HUES48 (cell line): ENCODE data around the gene SERPINA1.

ENCODE experiments used
- H3K27ac ChIP-seq: one replicate; pipeline ENCODE4 v1.7.0; 2013; ENCODE audit warnings: low read depth, low read length, inconsistent platforms
- H3K27me3 ChIP-seq: 2 replicates; pipeline ENCODE4 v1.6.1; 2013; ENCODE audit warnings: mild to moderate bottlenecking, low read length; ENCODE audit not compliant: control insufficient read depth, insufficient read depth
- H3K36me3 ChIP-seq: 2 replicates; pipeline ENCODE4 v1.6.1; 2013; ENCODE audit warnings: low read length; ENCODE audit not compliant: control insufficient read depth, insufficient read depth
- H3K4me1 ChIP-seq: 2 replicates; pipeline ENCODE4 v1.6.1; 2013; ENCODE audit warnings: mild to moderate bottlenecking, low read length; ENCODE audit not compliant: control insufficient read depth, insufficient read depth
- H3K4me3 ChIP-seq: 2 replicates; pipeline ENCODE4 v1.5.1; 2013; ENCODE audit warnings: mild to moderate bottlenecking, low read depth, low read length
- H3K9ac ChIP-seq: 2 replicates; pipeline ENCODE4 v1.6.1; 2013; ENCODE audit warnings: mild to moderate bottlenecking, low read depth, low read length, moderate library complexity
- H3K9me3 ChIP-seq: 2 replicates; pipeline ENCODE4 v1.6.1; 2013; ENCODE audit warnings: low read length; ENCODE audit not compliant: control insufficient read depth, insufficient read depth

The SERPINA1 gene

DNA sequence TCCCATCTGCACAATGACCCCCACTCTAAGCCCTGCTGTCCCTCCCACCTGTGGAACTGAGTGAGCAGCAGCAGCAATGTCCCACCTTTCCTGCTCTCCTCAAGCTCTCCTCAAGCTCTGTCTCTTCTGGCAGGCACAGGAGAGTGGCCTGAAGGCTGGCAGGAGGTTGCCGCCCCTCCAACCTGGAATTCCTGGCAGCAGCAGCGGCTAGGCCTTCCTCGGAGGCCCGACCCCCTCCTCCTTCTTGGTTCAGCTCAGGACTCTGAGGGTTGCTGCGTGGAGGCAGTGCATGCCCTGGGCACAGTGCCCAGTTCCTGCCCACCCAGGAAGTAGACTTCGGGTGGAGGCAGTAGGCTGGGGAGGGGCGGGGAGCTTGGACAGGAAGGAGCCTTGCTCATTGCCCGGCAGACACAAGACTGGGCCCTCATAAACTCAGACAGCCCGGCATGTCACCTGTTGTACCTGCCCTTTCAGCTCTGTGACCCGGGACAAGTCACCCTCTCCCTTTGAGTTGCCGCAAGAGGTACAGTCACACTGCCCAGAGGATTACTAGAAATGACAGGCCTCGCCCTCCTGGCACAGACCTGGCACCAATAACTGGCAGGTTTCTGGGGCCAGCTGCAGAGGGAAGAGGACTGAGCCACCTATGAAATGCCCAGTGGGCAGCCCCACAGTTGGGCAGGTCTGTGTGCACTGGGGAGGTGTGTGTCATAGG lies 2.1 kb upstream of the SERPINA1 start:
- H3K36me3 ChIP-seq, result no peaks in the 10 kb centered on the region
- no peak overlapping the region for H3K4me3 ChIP-seq
- no peaks in the 10 kb centered on the region; the same call in 1 of the 2 replicates for H3K27me3 ChIP-seq
- H3K27ac ChIP-seq, result no peak overlapping the region
- H3K9me3 ChIP-seq, result no peaks in the 10 kb centered on the region
- peaks cover 12% of the 10 kb centered on the region; the same call in 1 of the 2 replicates for H3K4me1 ChIP-seq
- H3K9ac ChIP-seq, result no peak overlapping the region

DNA sequence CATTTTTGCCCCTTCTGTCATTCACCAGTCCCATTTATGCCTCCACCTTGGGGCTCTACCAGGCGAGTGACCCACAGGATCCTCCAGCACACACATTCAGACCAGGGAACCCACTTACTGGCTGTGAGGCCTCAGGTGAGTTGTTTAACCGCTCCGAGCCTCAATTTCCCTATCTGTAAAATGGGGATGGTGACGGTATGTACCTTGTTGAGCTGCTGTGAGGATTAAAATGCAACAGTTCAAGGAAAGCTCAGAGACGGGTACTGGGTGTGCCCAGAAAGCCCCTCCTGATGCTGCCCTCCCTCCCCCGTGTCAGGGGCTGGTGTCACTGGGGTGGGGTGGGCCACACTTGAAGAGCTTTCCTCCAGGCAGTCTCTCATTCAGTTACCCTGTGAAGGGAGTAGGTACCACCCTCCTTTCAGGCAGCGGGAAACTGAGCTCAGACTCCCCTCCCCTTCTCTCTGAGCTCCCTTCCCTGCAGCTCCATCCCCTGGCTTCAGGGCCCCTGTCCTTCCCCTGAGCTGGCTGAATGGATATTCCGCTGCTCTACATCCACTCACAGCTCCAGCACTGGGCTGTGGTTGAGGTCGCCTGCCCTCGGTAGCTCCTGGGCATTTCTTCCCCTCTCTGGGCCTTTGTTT lies 1.4 kb upstream of the SERPINA1 start:
- Histone ChIP-seq H3K36me3 (no peaks in the 10 kb centered on the region), H3K27ac (no peak overlapping the region), H3K9ac (no peak overlapping the region), H3K27me3 (no peaks in the 10 kb centered on the region; the same call in 1 of the 2 replicates), H3K4me1 (peaks cover 12% of the 10 kb centered on the region; the same call in 1 of the 2 replicates), H3K4me3 (no peak overlapping the region), H3K9me3 (no peaks in the 10 kb centered on the region)

GRCh38 chr14:94389104-94389469 lies 685 bp upstream of the SERPINA1 start:
- H3K27me3 ChIP-seq, result no peaks in the 10 kb centered on the region; the same call in 1 of the 2 replicates
- H3K4me3 ChIP-seq, result no peak overlapping the region
- H3K9ac ChIP-seq, result no peak overlapping the region

DNA sequence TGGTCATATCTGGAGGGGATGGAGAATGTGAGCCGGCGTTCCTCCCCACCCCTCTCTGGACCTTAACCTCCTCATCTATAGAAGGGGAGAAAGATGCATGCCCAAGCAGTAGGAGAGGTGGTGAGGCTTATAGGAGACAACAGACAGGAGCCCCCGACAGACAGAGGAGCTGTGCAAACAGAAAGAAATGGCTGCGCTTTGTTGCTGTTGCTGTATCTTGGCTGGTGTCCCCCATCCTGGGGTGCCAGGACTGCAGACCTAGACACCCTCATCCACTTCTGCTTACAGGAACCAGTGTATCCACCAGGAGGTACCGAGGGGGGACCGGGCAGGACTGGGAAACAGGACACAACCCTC lies 397 bp downstream of the SERPINA1 start:
- no peak overlapping the region for H3K27ac ChIP-seq
- no peaks in the 10 kb centered on the region; the same call in 1 of the 2 replicates for H3K27me3 ChIP-seq
- no peaks in the 10 kb centered on the region for H3K9me3 ChIP-seq
- H3K36me3 ChIP-seq, result no peaks in the 10 kb centered on the region
- peaks cover 12% of the 10 kb centered on the region for H3K4me1 ChIP-seq
- no peak overlapping the region for H3K9ac ChIP-seq
- H3K4me3 ChIP-seq, result no peak overlapping the region

More at GRCh38 chr14:94389104-94389469, 685 bp upstream of the SERPINA1 start:
- no peak overlapping the region for H3K27ac ChIP-seq
- peaks cover 5% of the 10 kb centered on the region; the same call in 1 of the 2 replicates for H3K4me1 ChIP-seq
- no peaks in the 10 kb centered on the region for H3K36me3 ChIP-seq
- no peaks in the 10 kb centered on the region for H3K9me3 ChIP-seq

- Histone ChIP-seq H3K27me3 (no peaks in the 10 kb centered on the region; the same call in 1 of the 2 replicates), H3K36me3 (no peaks in the 10 kb centered on the region), H3K9me3 (no peaks in the 10 kb centered on the region), H3K4me1 (peaks cover 12% of the 10 kb centered on the region), H3K9ac (no peak overlapping the region), H3K27ac (no peak overlapping the region), H3K4me3 (no peak overlapping the region)
These were observed 1.1 kb downstream of the SERPINA1 start for GRCh38 chr14:94387051-94388026.

- Histone ChIP-seq H3K9me3 (no peaks in the 10 kb centered on the region), H3K4me3 (no peak overlapping the region), H3K4me1 (peaks cover 12% of the 10 kb centered on the region), H3K9ac (no peak overlapping the region), H3K27ac (no peak overlapping the region), H3K27me3 (no peaks in the 10 kb centered on the region; the same call in 1 of the 2 replicates), H3K36me3 (no peaks in the 10 kb centered on the region)
These were observed 2.0 kb downstream of the SERPINA1 start for GRCh38 chr14:94386085-94387031.

GRCh38 chr14:94385553-94386057 lies 2.8 kb downstream of the SERPINA1 start:
- peaks cover 12% of the 10 kb centered on the region for H3K4me1 ChIP-seq
- H3K36me3 ChIP-seq, result no peaks in the 10 kb centered on the region
- no peak overlapping the region for H3K4me3 ChIP-seq
- H3K9me3 ChIP-seq, result no peaks in the 10 kb centered on the region
- no peak overlapping the region for H3K27ac ChIP-seq
- no peak overlapping the region for H3K9ac ChIP-seq
- no peaks in the 10 kb centered on the region; the same call in 1 of the 2 replicates for H3K27me3 ChIP-seq

GRCh38 chr14:94384342-94384741 lies 4.1 kb downstream of the SERPINA1 start:
- no peaks in the 10 kb centered on the region for H3K9me3 ChIP-seq
- no peak overlapping the region for H3K9ac ChIP-seq
- no peak overlapping the region for H3K4me3 ChIP-seq
- no peaks in the 10 kb centered on the region for H3K36me3 ChIP-seq
- H3K27me3 ChIP-seq, result no peaks in the 10 kb centered on the region; the same call in 1 of the 2 replicates
- peaks cover 7% of the 10 kb centered on the region for H3K4me1 ChIP-seq
- H3K27ac ChIP-seq, result no peak overlapping the region

GRCh38 chr14:94383777-94384176 lies 4.6 kb downstream of the SERPINA1 start:
- no peaks in the 10 kb centered on the region for H3K36me3 ChIP-seq
- H3K4me1 ChIP-seq, result peaks cover 7% of the 10 kb centered on the region
- no peak overlapping the region for H3K4me3 ChIP-seq
- no peaks in the 10 kb centered on the region; the same call in none of the 2 replicates for H3K27me3 ChIP-seq
- H3K9ac ChIP-seq, result no peak overlapping the region
- no peak overlapping the region for H3K27ac ChIP-seq
- H3K9me3 ChIP-seq, result no peaks in the 10 kb centered on the region
